Measurements from ENCODE around the gene MROH9.

Gene MROH9

GRCh38 chr1:170970256-170970655 lies 34.9 kb downstream of the MROH9 start:
- no peak for DNase-seq (ENCODE audit: low read depth)

- DNase-seq (ENCODE audit: low read depth) = no peak
Observed at GRCh38 chr1:170978371-170978910, 43.1 kb downstream of the MROH9 start.

- DNase-seq (ENCODE audit: low read depth) = no peak
Observed at GRCh38 chr1:170985406-170985805, 50.1 kb downstream of the MROH9 start.

DNA sequence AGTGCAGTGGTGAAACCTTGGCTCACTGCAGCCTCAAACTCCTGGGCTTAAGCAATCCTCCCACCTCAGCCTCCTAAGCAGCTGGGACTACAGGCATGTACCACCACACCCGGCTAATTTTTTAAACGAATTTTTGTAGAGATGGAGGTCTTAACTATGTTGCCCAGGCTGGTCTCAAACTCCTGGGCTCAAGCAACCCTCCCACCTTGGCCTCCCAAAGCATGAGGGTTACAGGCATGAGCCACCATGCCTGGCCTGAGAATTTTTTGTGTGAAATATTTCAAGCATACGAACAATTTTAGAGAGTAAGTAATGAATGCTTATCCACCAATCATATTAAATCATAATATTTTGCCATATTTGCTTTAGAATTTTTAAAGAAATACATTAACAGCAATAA lies 51.6 kb downstream of the MROH9 start:
- no peak for DNase-seq (ENCODE audit: low read depth)

- DNase-seq (ENCODE audit: low read depth) = no peak
Observed at GRCh38 chr1:170987424-170987823, 52.1 kb downstream of the MROH9 start.

DNA sequence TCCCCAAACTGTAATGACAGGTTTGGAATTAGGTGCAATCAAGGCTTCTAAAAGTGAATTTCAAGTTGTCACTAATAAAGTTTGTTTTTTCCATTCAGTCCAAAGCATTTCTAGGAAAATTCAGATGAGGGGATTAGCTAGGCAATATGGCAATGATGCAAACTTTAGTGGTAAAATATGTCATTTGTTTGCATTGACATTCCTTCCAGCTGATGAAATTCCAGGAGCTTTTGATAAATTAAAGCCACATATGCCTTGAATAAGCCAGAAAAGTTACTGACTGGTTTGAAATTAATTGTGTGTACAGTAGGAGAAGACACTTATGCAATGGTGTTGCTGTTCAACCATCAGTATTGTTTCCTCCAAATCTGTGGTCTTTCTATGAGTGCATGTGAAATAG lies 57.8 kb downstream of the MROH9 start:
- DNase-seq (ENCODE audit: low read depth) = no peak

DNA sequence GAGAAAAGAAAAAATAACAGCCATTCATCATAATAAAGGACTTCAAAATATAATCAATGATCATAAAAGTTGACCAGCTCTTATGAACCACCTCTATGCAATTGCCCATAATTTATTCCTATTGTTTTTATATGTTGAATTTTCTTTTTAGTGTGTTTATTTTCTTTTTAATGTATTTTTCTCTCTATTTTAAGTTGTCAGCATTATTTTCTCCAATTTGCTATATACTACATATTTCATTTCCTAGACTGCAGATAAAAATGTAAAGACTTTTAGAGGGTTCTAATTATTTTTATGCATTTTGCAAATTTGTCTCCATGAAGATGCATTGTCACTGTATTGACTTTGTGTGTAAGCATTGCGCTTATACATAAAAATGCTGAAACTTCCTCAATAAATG lies 58.4 kb downstream of the MROH9 start:
- no peak for DNase-seq (ENCODE audit: low read depth)

DNA sequence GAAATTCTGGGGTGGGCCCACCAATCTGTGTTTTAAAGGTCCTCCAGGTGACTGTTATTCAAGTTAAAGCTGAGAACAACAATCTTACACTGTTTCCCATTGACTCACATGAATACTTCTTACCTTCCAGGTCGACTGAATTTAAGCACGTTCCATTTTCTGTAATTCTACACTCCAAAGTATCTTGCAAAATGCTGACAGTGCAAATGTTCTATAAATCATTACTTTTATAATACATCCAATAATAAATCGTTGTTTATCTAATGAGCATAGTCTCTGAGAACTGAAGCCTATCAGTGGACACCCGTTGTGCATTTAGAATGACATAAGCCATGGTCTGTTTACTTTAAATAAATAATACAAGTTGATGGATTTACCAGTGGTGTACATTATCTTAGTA lies 79.5 kb downstream of the MROH9 start:
- DNase-seq (ENCODE audit: low read depth) = no peak

GRCh38 chr1:171017426-171017825 lies 82.1 kb downstream of the MROH9 start:
- no peak for DNase-seq (ENCODE audit: low read depth)

DNA sequence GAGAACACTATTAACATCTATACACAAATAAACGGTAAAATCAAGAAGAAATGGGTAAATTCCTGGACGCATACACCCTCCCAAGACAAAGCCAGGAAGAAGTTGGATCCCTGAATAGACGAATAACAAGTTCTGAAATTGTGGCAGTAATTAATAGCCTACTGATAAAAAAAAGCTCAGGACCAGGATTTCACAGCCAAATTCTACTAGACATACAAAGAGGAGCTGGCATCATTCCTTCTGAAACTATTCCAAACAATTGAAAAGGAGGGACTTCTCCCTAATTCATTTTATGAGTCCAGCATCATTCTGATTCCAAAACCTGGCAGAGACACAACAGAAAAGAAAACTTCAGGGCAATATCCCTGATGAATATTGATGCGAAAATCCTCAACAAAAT lies 84.6 kb downstream of the MROH9 start:
- no peak for DNase-seq (ENCODE audit: low read depth)

GRCh38 chr1:171032822-171033702 lies 97.7 kb downstream of the MROH9 start:
- DNase-seq (ENCODE audit: low read depth) = no peak

- no peak for DNase-seq (ENCODE audit: low read depth)
Observed at GRCh38 chr1:171037626-171038025, 102.3 kb downstream of the MROH9 start.

DNA sequence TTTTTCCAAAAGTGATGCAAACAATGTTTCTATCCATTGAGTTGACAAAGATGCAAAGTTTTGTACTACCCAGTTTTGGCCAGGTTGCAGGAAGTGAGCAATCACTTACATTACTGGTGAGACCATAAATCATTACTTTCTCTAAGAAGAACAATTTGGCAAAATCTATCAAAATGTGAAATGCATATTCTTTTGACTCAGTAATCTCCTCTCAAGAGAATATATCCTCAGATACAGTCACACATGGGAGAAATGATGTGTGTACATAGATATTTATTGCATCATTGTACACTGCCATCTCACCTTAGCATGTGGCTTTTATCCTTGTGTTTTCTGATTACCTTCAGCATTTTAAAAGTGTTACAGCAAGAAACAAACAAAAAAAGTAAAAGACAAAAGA lies 103.0 kb downstream of the MROH9 start:
- DNase-seq (ENCODE audit: low read depth) = no peak

- no peak for DNase-seq (ENCODE audit: low read depth)
Observed at GRCh38 chr1:171048014-171048413, 112.7 kb downstream of the MROH9 start.

- DNase-seq (ENCODE audit: low read depth) = no peak
Observed at GRCh38 chr1:171052977-171053376, 117.6 kb downstream of the MROH9 start.

GRCh38 chr1:171055966-171056643 lies 120.8 kb downstream of the MROH9 start:
- DNase-seq (ENCODE audit: low read depth) = no peak

DNA sequence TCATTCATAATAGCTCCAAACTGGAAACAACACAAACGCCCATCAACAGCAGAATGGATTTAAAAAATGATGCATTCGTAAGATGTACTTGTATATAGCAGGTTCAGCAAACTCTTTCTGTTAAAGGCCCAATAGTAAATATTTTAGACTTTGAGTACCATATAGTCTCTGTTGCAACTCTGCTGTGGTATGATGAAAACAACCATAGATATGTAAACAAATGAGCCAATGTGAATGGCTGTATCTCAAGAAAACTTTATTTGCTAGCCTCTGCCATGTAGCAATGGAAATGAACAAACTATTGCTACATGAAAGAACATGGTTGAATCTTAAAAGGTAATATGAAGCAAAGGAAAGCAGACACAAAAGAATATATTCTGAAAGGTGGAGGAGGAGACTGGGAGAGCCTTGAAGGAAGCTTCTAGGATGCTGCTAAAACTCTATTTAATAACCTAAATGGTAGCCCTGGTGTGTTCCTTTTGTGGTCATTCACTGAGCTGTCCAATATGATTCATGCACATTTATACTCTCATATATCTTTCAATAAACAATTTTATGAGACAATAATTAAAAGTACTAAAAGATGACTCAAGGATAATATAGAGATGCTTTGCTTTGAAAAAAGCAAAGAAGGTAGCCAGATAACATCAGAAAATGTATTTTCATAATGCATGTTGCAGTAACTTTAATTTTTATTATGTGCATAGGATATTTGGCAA lies 126.2 kb downstream of the MROH9 start:
- DNase-seq (ENCODE audit: low read depth) = no peak

DNA sequence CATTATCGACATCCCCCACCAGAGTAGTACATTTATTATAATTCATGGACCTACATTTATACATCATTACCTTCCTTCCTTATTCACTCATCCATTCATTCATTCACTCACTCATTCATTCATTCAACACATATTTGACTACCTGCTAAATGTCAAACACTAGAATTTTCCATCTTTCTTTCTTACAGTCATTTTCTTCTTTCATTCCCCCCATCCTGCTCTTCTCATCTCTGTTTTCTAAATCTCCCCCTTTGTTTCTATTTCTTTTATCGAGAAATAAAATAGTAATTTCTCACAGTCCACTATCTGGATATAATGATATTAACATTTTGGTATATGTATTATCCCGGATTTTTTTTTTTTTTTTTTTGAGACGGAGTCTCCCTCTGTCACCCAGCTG lies 127.6 kb downstream of the MROH9 start:
- DNase-seq (ENCODE audit: low read depth) = no peak

- no peak for DNase-seq (ENCODE audit: low read depth)
Observed at GRCh38 chr1:171075041-171075440, 139.7 kb downstream of the MROH9 start.

DNA sequence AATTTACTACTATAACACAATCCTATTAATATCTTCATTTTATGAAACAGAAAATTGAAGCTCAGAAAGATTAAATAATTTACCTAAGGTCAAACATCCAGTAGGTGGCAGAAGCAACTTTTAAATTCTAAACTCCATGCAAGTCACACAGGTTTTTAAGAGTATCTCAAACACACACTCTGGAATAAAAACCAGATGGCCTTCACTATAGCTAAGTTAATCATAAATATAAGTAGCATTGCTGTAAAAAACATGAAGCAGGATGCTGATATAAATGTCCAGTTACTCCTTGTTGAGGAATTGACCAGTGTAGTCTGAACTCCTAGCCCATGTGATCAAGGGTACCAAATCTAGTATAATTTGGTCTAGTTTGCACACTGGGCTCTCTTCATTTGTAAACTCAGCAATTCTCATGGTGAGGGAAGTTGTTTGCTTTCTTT lies 146.0 kb downstream of the MROH9 start:
- no peak for DNase-seq (ENCODE audit: low read depth)

DNA sequence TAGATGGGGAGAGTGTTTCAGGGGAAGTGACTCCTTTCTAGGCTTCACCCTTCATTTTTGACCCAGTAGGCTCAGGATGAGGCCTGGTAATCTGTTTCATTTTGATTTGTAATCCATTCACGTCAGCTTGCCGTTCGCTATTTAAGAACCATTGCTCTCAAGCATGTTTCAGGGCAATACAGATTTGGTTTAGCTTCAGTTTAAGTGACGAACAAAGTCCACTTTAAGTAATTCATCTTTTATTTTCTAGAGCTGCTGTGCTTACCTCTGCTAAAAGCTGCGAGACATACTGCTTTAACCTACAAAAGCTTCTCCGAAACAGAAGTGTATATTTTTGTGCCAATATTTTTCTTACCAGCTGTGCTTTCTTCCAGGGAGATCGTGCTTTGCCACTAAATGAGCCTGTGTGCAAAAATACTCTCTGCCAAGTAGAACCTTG lies 146.4 kb downstream of the MROH9 start:
- DNase-seq (ENCODE audit: low read depth) = no peak

- DNase-seq (ENCODE audit: low read depth) = no peak
Observed at GRCh38 chr1:171082606-171083005, 147.3 kb downstream of the MROH9 start.

- no peak for DNase-seq (ENCODE audit: low read depth)
Observed at GRCh38 chr1:171083222-171083621, 147.9 kb downstream of the MROH9 start.

Measured in stimulated activated CD8-positive, alpha-beta memory T cell treated with anti-CD3 and anti-CD28 coated beads, Interleukin-12 subunit alpha, Interleukin-12 subunit beta, amount 100 ng/mL, for 4 hours (primary cell).